GM18951 (cell line): ENCODE measurements around the gene GNAI3.

Source experiments
- POLR2A ChIP-seq: IDR thresholded peaks from 4 replicates; pipeline ENCODE4 v1.6.1; 2011; ENCODE audit warnings: mild to moderate bottlenecking; ENCODE audit not compliant: insufficient read length, insufficient read depth; ENCODE audit errors: extremely low read depth
- in situ Hi-C: fragments of 300-500 bp; cut with MboI; formaldehyde crosslinking; loops from one replicate; pipeline ENCODE4 v1.12.0; 2022; ENCODE audit warnings: low sequenced_read_pairs, mixed read lengths, inconsistent platforms; ENCODE audit not compliant: unreplicated experiment

GNAI3 gene

GRCh38 chr1:109548321-109549267 is at the start of gene GNAI3:
Gene GNAI3 (plus strand): TSS chr1:109548615. CDS start chr1:109548721, 106 bp downstream.
- peak; percentile 92 for TF ChIP-seq POLR2A
- in situ Hi-C loops, result loop anchor here (5.0 to 10.0 kb wide), 2 partner anchors 224 to 436 kb away; partner anchors contain the start of gene AHCYL1

GRCh38 chr1:109499081-109499480 is 49.3 kb upstream of the GNAI3 start:
- in situ Hi-C loops, result loop anchor here (5.0 kb wide), 1 partner anchor 33 kb away; no protein-coding TSS in a partner anchor

GRCh38 chr1:109499661-109500536 is 48.5 kb upstream of the GNAI3 start:
- no peak for TF ChIP-seq POLR2A
- in situ Hi-C loops, result loop anchor here (5.0 kb wide), 1 partner anchor 32 kb away; no protein-coding TSS in a partner anchor

More at GRCh38 chr1:109499081-109499480, 49.3 kb upstream of the GNAI3 start:
- TF ChIP-seq POLR2A, result no peak

- in situ Hi-C loops, result no loop called here
- no peak for TF ChIP-seq POLR2A
These were observed 47.5 kb upstream of the GNAI3 start for GRCh38 chr1:109500941-109501381.

GRCh38 chr1:109501644-109502363 is 46.6 kb upstream of the GNAI3 start:
- in situ Hi-C loops, result no loop called here
- TF ChIP-seq POLR2A, result no peak

- in situ Hi-C loops, result no loop called here
- TF ChIP-seq POLR2A, result no peak
These were observed 46.0 kb upstream of the GNAI3 start for GRCh38 chr1:109502364-109502851.

- in situ Hi-C loops, result no loop called here
- TF ChIP-seq POLR2A, result no peak
These were observed 44.5 kb upstream of the GNAI3 start for GRCh38 chr1:109503935-109504334.

GRCh38 chr1:109504974-109505373 is 43.4 kb upstream of the GNAI3 start:
- in situ Hi-C loops, result no loop called here
- no peak for TF ChIP-seq POLR2A

GRCh38 chr1:109508001-109508872 is 40.2 kb upstream of the GNAI3 start:
- in situ Hi-C loops, result no loop called here
- no peak for TF ChIP-seq POLR2A

- in situ Hi-C loops, result no loop called here
- no peak for TF ChIP-seq POLR2A
These were observed 39.6 kb upstream of the GNAI3 start for GRCh38 chr1:109508873-109509175.

- no peak for TF ChIP-seq POLR2A
- in situ Hi-C loops, result no loop called here
These were observed 39.0 kb upstream of the GNAI3 start, which contains the start of gene AMIGO1 for GRCh38 chr1:109509176-109510134. Gene AMIGO1 (minus strand): TSS chr1:109509727. CDS start chr1:109508912, 815 bp downstream.
